ENCODE data around the gene PLXNA4.

The PLXNA4 gene

GRCh38 chr7:132106491-132106890 is 469.8 kb downstream of the PLXNA4 start:
- no peak overlapping the region for H3K4me2 ChIP-seq (ENCODE audit: low read depth, low read length, poor library complexity, severe bottlenecking)
- no peaks in the 10 kb centered on the region for H3F3A ChIP-seq (ENCODE audit: insufficient read depth)
- no peak overlapping the region for H3K9ac ChIP-seq (ENCODE audit: low read length)
- no peak overlapping the region for H2AFZ ChIP-seq (ENCODE audit: low read depth, low read length, severe bottlenecking)
- no peak overlapping the region for H3K4me3 ChIP-seq (ENCODE audit: insufficient read depth, low read length, poor library complexity, severe bottlenecking)
- H3K27ac ChIP-seq (ENCODE audit: low read depth, low read length): no peak overlapping the region
- no peaks in the 10 kb centered on the region for H3K79me2 ChIP-seq (ENCODE audit: insufficient read depth, low read length)
- no peaks in the 10 kb centered on the region for H4K20me1 ChIP-seq (ENCODE audit: low read depth, low read length)
- TF ChIP-seq EZH2phosphoT487 (conservative IDR thresholded peaks at IDR 0.05; ENCODE audit: low read length) (no peak), CTCF (IDR thresholded peaks at IDR 0.05; ENCODE audit: insufficient read depth, low read length, poor library complexity, severe bottlenecking) (no peak)
- H3K36me3 ChIP-seq (ENCODE audit: low read length): no peaks in the 10 kb centered on the region
- H3K9me3 ChIP-seq (ENCODE audit: insufficient read depth, low read length): no peaks in the 10 kb centered on the region
- no peaks in the 10 kb centered on the region for H3K9me2 ChIP-seq (replicated peaks; ENCODE audit: insufficient read depth, low read length)
- no peaks in the 10 kb centered on the region for H3K27me3 ChIP-seq (ENCODE audit: low read length)

DNA sequence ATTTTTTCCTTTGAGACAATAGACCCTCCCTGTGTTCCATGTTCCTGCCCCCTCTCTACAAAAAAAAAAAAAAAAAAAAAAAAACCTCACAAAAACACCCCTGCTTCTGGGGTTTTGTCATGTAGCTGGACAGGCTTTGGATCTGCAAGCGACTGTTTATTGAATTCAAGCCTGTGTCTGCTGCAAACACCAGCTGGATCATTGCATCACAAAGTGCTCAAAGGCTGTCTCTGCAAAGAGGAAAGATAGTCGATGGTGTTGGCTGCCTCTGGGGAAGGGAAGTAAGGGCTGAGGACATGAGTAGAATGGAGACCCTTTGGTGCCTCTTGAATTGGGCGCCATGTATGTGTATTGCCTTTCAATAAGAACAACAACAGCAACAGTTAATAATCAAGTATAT is 471.2 kb downstream of the PLXNA4 start:
- H3K36me3 ChIP-seq (ENCODE audit: low read length): no peaks in the 10 kb centered on the region
- H4K20me1 ChIP-seq (ENCODE audit: low read depth, low read length): no peaks in the 10 kb centered on the region
- no peak overlapping the region for H3K4me2 ChIP-seq (ENCODE audit: low read depth, low read length, poor library complexity, severe bottlenecking)
- no peak overlapping the region for H2AFZ ChIP-seq (ENCODE audit: low read depth, low read length, severe bottlenecking)
- H3K27me3 ChIP-seq (ENCODE audit: low read length): no peaks in the 10 kb centered on the region
- H3K79me2 ChIP-seq (ENCODE audit: insufficient read depth, low read length): no peaks in the 10 kb centered on the region
- H3K27ac ChIP-seq (ENCODE audit: low read depth, low read length): no peak overlapping the region
- H3K9ac ChIP-seq (ENCODE audit: low read length): no peak overlapping the region
- H3K9me3 ChIP-seq (ENCODE audit: insufficient read depth, low read length): no peaks in the 10 kb centered on the region
- H3K4me3 ChIP-seq (ENCODE audit: insufficient read depth, low read length, poor library complexity, severe bottlenecking): no peak overlapping the region
- TF ChIP-seq CTCF (IDR thresholded peaks at IDR 0.05; ENCODE audit: insufficient read depth, low read length, poor library complexity, severe bottlenecking) (no peak), EZH2phosphoT487 (conservative IDR thresholded peaks at IDR 0.05; ENCODE audit: low read length) (no peak)
- no peaks in the 10 kb centered on the region for H3K9me2 ChIP-seq (replicated peaks; ENCODE audit: insufficient read depth, low read length)
- no peaks in the 10 kb centered on the region for H3F3A ChIP-seq (ENCODE audit: insufficient read depth)

GRCh38 chr7:132103718-132104117 is 472.6 kb downstream of the PLXNA4 start:
- no peak for TF ChIP-seq CTCF (IDR thresholded peaks at IDR 0.05; ENCODE audit: insufficient read depth, low read length, poor library complexity, severe bottlenecking)
- TF ChIP-seq EZH2phosphoT487 (conservative IDR thresholded peaks at IDR 0.05; ENCODE audit: low read length): no peak
- H3K27me3 ChIP-seq (ENCODE audit: low read length): no peaks in the 10 kb centered on the region
- no peaks in the 10 kb centered on the region for H3K9me2 ChIP-seq (replicated peaks; ENCODE audit: insufficient read depth, low read length)
- H3K4me2 ChIP-seq (ENCODE audit: low read depth, low read length, poor library complexity, severe bottlenecking): no peak overlapping the region
- H3K36me3 ChIP-seq (ENCODE audit: low read length): no peaks in the 10 kb centered on the region
- no peak overlapping the region for H3K4me3 ChIP-seq (ENCODE audit: insufficient read depth, low read length, poor library complexity, severe bottlenecking)
- no peaks in the 10 kb centered on the region for H3K79me2 ChIP-seq (ENCODE audit: insufficient read depth, low read length)
- no peak overlapping the region for H3K9ac ChIP-seq (ENCODE audit: low read length)
- no peaks in the 10 kb centered on the region for H3F3A ChIP-seq (ENCODE audit: insufficient read depth)
- no peak overlapping the region for H3K27ac ChIP-seq (ENCODE audit: low read depth, low read length)
- no peak overlapping the region for H2AFZ ChIP-seq (ENCODE audit: low read depth, low read length, severe bottlenecking)
- H3K9me3 ChIP-seq (ENCODE audit: insufficient read depth, low read length): no peaks in the 10 kb centered on the region
- no peaks in the 10 kb centered on the region for H4K20me1 ChIP-seq (ENCODE audit: low read depth, low read length)
